ENCODE results near the gene SEMA3B. TPM values are rescaled to one million over a fixed set of nuclear protein-coding genes. Genes with fewer than 3 reads are reported as not detected.

The SEMA3B gene
- total and polyA plus RNA-seq, 9 of the 15 experiments (the other 6 are each of a cell fraction or from before 2014, with no cell fraction given): 0.03 to 1.8 (median 0.55) TPM; not detected in 1

DNA sequence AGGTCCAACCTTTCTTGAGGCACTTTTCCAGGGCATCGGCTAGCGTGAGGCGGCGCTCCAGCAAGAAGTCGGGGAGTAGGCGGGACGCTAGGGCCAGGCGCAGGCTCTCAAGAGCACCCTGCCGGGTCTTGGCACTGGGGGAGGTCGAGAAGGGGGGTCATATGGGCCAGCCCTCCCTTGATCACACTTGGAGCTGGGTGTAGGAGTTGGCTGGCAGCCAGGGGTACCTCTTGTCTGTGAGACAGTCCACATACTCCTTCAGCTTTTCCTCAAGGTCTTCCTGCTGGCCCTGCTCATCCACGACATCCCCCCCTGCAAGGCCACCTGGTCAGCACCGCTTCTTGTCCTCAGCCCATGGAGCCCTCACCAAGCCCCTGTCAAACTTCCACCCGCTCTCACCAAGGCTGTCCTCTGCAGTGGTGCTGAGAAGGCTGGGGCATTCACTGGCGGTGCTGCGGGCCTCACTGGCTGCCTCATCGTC, 21.3 kb downstream of the SEMA3B start:
- Histone ChIP-seq H3K4me3 (no peak overlapping the region; the same call in 1 of the 2 replicates), H3K9ac (ENCODE audit: insufficient read depth in 1 of 2, low read depth in 2 of 2, low read length in 2 of 2) (peak overlapping the region in 1 of 2 experiments; percentile 81; a peak in 2 of 4 replicates), H3K36me3 (ENCODE audit: control insufficient read depth, insufficient read depth, low read length) (peaks cover 49% of the 10 kb centered on the region; the same call in 2 of the 3 replicates), H2AFZ (ENCODE audit: low read depth, low read length) (no peak overlapping the region), H3K9me3 (replicated peaks; ENCODE audit: control insufficient read depth, insufficient read depth, low read depth, low read length) (no peaks in the 10 kb centered on the region), H3K27me3 (ENCODE audit: control insufficient read depth in 2 of 2, insufficient read depth in 2 of 2, low read length in 2 of 2) (no peaks in the 10 kb centered on the region), H3K27ac (ENCODE audit: extremely low read depth, low read depth, low read length) (no peak overlapping the region), H3K4me1 (replicated peaks in 1 of 2; ENCODE audit: control insufficient read depth in 2 of 2, insufficient read depth in 2 of 2, low read length in 2 of 2) (peaks cover 8 to 62% of the 10 kb centered on the region in 2 experiments; a peak in 3 of 5 replicates), H3K79me2 (ENCODE audit: control insufficient read depth, insufficient read depth, low read length) (peaks cover 30% of the 10 kb centered on the region), H3K9me1 (ENCODE audit: control insufficient read depth, insufficient read depth, low read length) (no peaks in the 10 kb centered on the region), H4K20me1 (replicated peaks; ENCODE audit: control insufficient read depth, insufficient read depth, low read length) (no peaks in the 10 kb centered on the region), H3K4me2 (ENCODE audit: insufficient read depth, low read length) (no peak overlapping the region)
- ChIA-PET CTCF (ENCODE audit: low intra/inter-chr PET ratio) (no interaction called here), POLR2A (no interaction called here)
- no TSS peak for BruUV-seq (replicated peaks)
- intact Hi-C loops (cut with micrococcal nuclease): no loop called here
- TF ChIP-seq ZNF124 (CRISPR knock-in tag; IDR thresholded peaks at IDR 0.05): no peak
- TF ChIP-seq, protein P1, sequence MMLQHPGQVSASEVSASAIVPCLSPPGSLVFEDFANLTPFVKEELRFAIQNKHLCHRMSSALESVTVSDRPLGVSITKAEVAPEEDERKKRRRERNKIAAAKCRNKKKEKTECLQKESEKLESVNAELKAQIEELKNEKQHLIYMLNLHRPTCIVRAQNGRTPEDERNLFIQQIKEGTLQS (IDR thresholded peaks at IDR 0.05): no peak
- TF ChIP-seq, protein P1 (CRISPR knock-in tag; conservative IDR thresholded peaks at IDR 0.05): no peak
- peak; percentile 50 for TF ChIP-seq NFIC (IDR thresholded peaks at IDR 0.05)
- TF ChIP-seq NELFE (IDR thresholded peaks at IDR 0.05; ENCODE audit: insufficient read depth, insufficient read length): no peak
- TF ChIP-seq, protein P2, sequence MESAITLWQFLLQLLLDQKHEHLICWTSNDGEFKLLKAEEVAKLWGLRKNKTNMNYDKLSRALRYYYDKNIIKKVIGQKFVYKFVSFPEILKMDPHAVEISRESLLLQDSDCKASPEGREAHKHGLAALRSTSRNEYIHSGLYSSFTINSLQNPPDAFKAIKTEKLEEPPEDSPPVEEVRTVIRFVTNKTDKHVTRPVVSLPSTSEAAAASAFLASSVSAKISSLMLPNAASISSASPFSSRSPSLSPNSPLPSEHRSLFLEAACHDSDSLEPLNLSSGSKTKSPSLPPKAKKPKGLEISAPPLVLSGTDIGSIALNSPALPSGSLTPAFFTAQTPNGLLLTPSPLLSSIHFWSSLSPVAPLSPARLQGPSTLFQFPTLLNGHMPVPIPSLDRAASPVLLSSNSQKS (CRISPR knock-in tag; IDR thresholded peaks at IDR 0.05): no peak
- no peak for TF ChIP-seq E4F1 (CRISPR knock-in tag; IDR thresholded peaks at IDR 0.05; ENCODE audit: borderline replicate concordance)
- peak; percentile 44 for TF ChIP-seq RBFOX2 (IDR thresholded peaks at IDR 0.05; ENCODE audit: low read depth, low read length)
- no peak for TF ChIP-seq RFX1 (IDR thresholded peaks at IDR 0.05)
- TF ChIP-seq ZNF384 (IDR thresholded peaks at IDR 0.05; ENCODE audit: low read depth, low read length): no peak
- TF ChIP-seq FOXP1 (CRISPR knock-in tag; IDR thresholded peaks at IDR 0.05): no peak
- no peak for TF ChIP-seq DPF2 (IDR thresholded peaks at IDR 0.05)
- no peak for TF ChIP-seq ZNF511 (CRISPR knock-in tag; IDR thresholded peaks at IDR 0.05)
- peak; percentile 32; the same call in 1 of the 2 replicates for TF ChIP-seq POLR2G (IDR thresholded peaks at IDR 0.05; ENCODE audit: low read depth, low read length)
- in situ Hi-C loops (cut with MboI): no loop called here
- DNase-seq (ENCODE audit: extremely low read depth in 1 of 4, low spot score in 3 of 4): no peak
- no peak for FAIRE-seq
- no peak for ATAC-seq
- WGBS (ENCODE audit: insufficient coverage, low coverage, missing lambda C conversion rate): 92% methylated on average over 6 of the region's 16 CpGs
